OCI-LY3 (cell line): ENCODE data around the gene NPTN.

ENCODE experiments used
- H2AFZ ChIP-seq: fragments of 200-600, 300-600 bp; shearing (Covaris generic); 2 replicates; pipeline ENCODE4 v1.6.0; 2014; ENCODE audit warnings: antibody characterized with exemption, low read depth, low read length
- H3K27ac ChIP-seq: fragments of 200-600, 300-600 bp; sonication (generic); 2 replicates; pipeline ENCODE4 v1.5.1; 2014; ENCODE audit warnings: mild to moderate bottlenecking, low read length, moderate library complexity, mixed read lengths
- H3K27me3 ChIP-seq: fragments of 200-600, 300-600 bp; sonication (generic); 2 replicates; pipeline ENCODE4 v1.6.1; 2014; ENCODE audit warnings: low read depth, low read length, mixed read lengths
- H3K36me3 ChIP-seq: fragments of 200-600, 300-600 bp; sonication (generic); replicated peaks from 2 replicates; pipeline ENCODE3; 2014; ENCODE audit warnings: low read depth, low read length, mixed read lengths
- H3K4me1 ChIP-seq: fragments of 300-600, 200-600 bp; sonication (generic); 2 replicates; pipeline ENCODE4 v1.6.1; 2014; ENCODE audit warnings: low read length, mixed read lengths
- H3K4me2 ChIP-seq: fragments of 200-600, 300-600 bp; sonication (generic); 2 replicates; pipeline ENCODE4 v1.6.1; 2014; ENCODE audit warnings: low read length, mixed read lengths
- H3K4me3 ChIP-seq: fragments of 300-600, 200-600 bp; sonication (generic); 2 replicates; pipeline ENCODE4 v1.5.1; 2014; ENCODE audit warnings: antibody characterized with exemption, mild to moderate bottlenecking, low read length, moderate library complexity
- H3K79me2 ChIP-seq: fragments of 300-600, 200-600 bp; shearing (Covaris generic); 2 replicates; pipeline ENCODE4 v1.6.1; 2014; ENCODE audit warnings: mild to moderate bottlenecking, low read length, mixed read lengths
- H3K9ac ChIP-seq: fragments of 300-600, 200-600 bp; shearing (Covaris generic); 2 replicates; pipeline ENCODE4 v1.6.0; 2014; ENCODE audit warnings: mild to moderate bottlenecking, low read length, moderate library complexity
- H3K9me3 ChIP-seq: fragments of 200-600, 300-600 bp; shearing (Covaris generic); 2 replicates; pipeline ENCODE4 v1.6.1; 2014; ENCODE audit warnings: low read length, mixed read lengths; ENCODE audit not compliant: insufficient read depth
- H4K20me1 ChIP-seq: fragments of 200-600, 300-600 bp; sonication (generic); 2 replicates; pipeline ENCODE4 v1.6.1; 2016; ENCODE audit warnings: low read length, mixed read lengths; ENCODE audit not compliant: insufficient read depth
- CTCF ChIP-seq: fragments of 200-600, 300-600 bp; sonication (generic); IDR thresholded peaks from 2 replicates; pipeline ENCODE4 v1.5.1; 2014; ENCODE audit warnings: antibody characterized with exemption, low read length, low read depth
- EZH2phosphoT487 ChIP-seq: fragments of 200-600 bp; shearing (Covaris generic); IDR thresholded peaks from 2 replicates; pipeline ENCODE4 v1.6.1; 2018; ENCODE audit warnings: antibody characterized with exemption, mixed run types, low read depth

The NPTN gene

DNA sequence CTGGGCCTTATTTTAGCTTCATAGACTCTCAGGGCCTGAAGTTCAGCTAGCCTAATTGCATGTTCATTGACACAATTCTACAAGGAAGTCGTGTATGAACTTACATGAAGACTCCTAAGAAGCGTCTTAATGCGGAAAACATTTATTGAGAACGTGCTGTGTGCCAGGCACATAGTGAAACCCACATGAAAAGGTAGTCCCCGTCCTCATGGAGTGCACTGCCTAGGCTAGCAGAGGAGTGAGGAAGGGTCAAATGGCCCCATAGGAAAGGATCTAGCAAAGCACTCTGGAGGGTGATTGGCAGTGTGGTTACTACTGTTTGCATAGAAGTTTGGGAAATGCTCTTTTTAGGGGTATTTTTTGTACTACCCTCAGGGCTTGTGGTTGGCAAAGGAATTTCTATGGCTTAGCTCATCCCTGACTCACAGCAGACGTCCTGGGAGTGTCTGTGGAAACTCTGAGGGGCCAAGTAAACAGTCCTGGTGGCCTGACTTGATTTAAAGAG is 854 bp upstream of the NPTN start:
- H3K9me3 ChIP-seq: no peaks in the 10 kb centered on the region
- peak overlapping the region; percentile 67 for H2AFZ ChIP-seq
- H3K36me3 ChIP-seq: no peaks in the 10 kb centered on the region
- no peak overlapping the region for H3K27ac ChIP-seq
- H3K4me1 ChIP-seq: peaks cover 26% of the 10 kb centered on the region
- H3K4me2 ChIP-seq: peak overlapping the region; percentile 82
- peaks cover 32% of the 10 kb centered on the region for H4K20me1 ChIP-seq
- peak overlapping the region; percentile 68 for H3K9ac ChIP-seq
- H3K27me3 ChIP-seq: peaks cover 12% of the 10 kb centered on the region; the same call in 1 of the 2 replicates
- H3K79me2 ChIP-seq: peaks cover 39% of the 10 kb centered on the region
- no peak for TF ChIP-seq EZH2phosphoT487
- TF ChIP-seq CTCF: no peak
- H3K4me3 ChIP-seq: peak overlapping the region; percentile 88

DNA sequence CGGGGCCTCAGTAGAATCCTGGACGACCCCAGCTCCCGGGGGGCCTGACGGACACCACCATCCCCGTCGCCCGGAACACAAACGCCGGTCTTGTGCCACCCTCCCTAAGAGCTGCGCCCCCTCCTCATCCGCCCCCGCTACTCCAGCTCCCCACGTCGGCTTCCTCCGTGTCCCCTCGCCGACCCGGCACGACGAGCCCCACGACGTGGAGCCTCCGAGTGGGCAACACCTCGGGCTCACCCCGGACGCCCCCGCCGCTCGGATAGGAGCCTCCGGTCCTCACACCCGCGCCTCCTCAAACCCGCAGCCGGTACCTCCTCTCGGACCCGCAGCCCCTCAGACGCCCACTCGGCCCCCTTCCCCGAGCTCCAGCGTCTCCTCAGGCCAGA is 525 bp downstream of the NPTN start:
- no peaks in the 10 kb centered on the region for H3K36me3 ChIP-seq
- TF ChIP-seq EZH2phosphoT487: no peak
- no peak overlapping the region for H3K27ac ChIP-seq
- peak overlapping the region; percentile 74 for H3K9ac ChIP-seq
- H3K27me3 ChIP-seq: peaks cover 9% of the 10 kb centered on the region; the same call in 1 of the 2 replicates
- H3K4me1 ChIP-seq: peaks cover 26% of the 10 kb centered on the region
- H3K79me2 ChIP-seq: peaks cover 53% of the 10 kb centered on the region
- H3K4me3 ChIP-seq: peak overlapping the region; percentile 88
- H4K20me1 ChIP-seq: peaks cover 43% of the 10 kb centered on the region
- H3K9me3 ChIP-seq: no peaks in the 10 kb centered on the region
- H2AFZ ChIP-seq: no peak overlapping the region
- H3K4me2 ChIP-seq: peak overlapping the region; percentile 97

DNA sequence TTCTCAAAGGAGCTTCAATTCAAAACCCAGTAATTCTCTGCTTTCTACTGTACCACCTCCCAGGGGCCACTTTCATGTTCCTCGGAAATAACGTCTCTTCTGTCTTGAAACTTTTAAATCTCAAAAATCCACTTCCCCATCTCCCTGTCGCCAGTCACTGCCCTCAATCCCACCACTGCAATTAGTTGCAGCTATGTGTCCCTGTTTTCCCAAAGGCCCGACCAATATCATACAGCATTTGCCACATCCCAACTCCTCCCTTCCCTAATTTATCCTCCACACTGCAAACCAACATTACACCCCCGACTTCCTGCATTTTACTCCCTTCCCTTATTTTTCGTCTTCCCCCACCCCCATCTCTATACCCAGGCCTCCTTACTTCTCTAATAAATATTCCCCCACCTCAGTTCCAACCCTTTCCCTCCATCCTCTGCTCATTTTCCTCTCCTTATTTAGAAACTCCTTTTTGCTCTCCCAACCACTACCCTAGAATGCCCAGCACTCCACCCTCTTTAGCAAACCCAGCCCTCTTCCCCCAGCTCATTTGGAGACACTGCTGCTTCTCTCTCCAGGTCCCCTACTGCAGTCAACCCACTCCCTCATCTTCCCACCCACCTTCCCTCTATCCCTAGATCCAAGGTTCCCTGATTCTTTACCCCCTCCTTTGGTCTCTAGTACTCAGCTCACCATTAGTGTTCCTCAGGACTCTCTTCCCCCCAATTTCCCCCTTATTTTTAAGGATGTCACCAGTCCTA is 1.1 kb downstream of the NPTN start:
- Histone ChIP-seq H3K27ac (no peak overlapping the region), H3K4me3 (peak overlapping the region; percentile 88), H3K79me2 (peaks cover 58% of the 10 kb centered on the region), H3K9ac (peak overlapping the region; percentile 74), H3K9me3 (no peaks in the 10 kb centered on the region), H4K20me1 (peaks cover 43% of the 10 kb centered on the region), H2AFZ (no peak overlapping the region), H3K27me3 (peaks cover 4% of the 10 kb centered on the region; the same call in 1 of the 2 replicates), H3K4me2 (peak overlapping the region; percentile 97), H3K36me3 (no peaks in the 10 kb centered on the region), H3K4me1 (peaks cover 26% of the 10 kb centered on the region)
- no peak for TF ChIP-seq EZH2phosphoT487
- TF ChIP-seq CTCF: no peak

DNA sequence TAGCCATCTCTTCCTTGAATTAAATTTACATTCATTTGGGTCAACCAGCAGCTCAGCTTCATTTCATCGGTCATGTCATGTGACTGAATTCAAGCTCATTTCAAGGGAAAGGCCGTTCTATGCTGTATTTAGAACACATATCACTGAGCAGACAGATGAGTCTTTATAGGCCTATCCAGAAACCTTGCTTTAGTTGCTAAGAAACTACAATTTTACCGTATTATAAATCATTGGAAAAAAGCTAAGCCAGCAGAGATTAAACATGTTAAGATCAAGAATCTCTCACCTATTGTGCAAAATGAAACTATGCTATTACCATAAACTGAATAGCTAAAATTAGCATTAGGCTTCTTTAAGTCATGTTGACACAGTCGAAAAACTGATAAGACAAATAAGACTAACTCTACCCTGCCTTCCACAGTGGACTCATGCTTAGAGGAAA is 2.2 kb downstream of the NPTN start:
- no peak overlapping the region for H3K9ac ChIP-seq
- H3K4me1 ChIP-seq: peaks cover 26% of the 10 kb centered on the region
- peak overlapping the region; percentile 88 for H3K4me3 ChIP-seq
- no peaks in the 10 kb centered on the region for H3K36me3 ChIP-seq
- H3K4me2 ChIP-seq: peak overlapping the region; percentile 97
- H2AFZ ChIP-seq: no peak overlapping the region
- no peak overlapping the region for H3K27ac ChIP-seq
- H3K79me2 ChIP-seq: peaks cover 70% of the 10 kb centered on the region
- TF ChIP-seq EZH2phosphoT487 (no peak), CTCF (no peak)
- no peaks in the 10 kb centered on the region for H3K27me3 ChIP-seq
- no peaks in the 10 kb centered on the region for H3K9me3 ChIP-seq
- H4K20me1 ChIP-seq: peaks cover 49% of the 10 kb centered on the region
